ENCODE measurements around the gene OPN4. TPM values are rescaled to one million over a fixed set of nuclear protein-coding genes. Genes with fewer than 3 reads are reported as not detected.

The OPN4 gene
- total and polyA plus RNA-seq, 2 of the 8 experiments (the other 6 are each of a cell fraction or from before 2014, with no cell fraction given): not detected

GRCh38 chr10:86678999-86679792 is 24.8 kb downstream of the OPN4 start:
- FAIRE-seq (no peak), DNase-seq (ENCODE audit: low read depth in 1 of 2, low spot score in 2 of 2) (no peak)
- 93% methylated on average over 13 of the region's 13 CpGs; no CpG with 5 or more reads in 1 of the 2 experiments for WGBS, 2 experiments (ENCODE audit: extremely low coverage in 1 of 2, insufficient coverage in 1 of 2, insufficient read length in 1 of 2, insufficient replicate concordance in 2 of 2, low coverage in 1 of 2, low lambda C conversion rate in 2 of 2, missing lambda C conversion rate in 1 of 2)
- POLR2A ChIA-PET (ENCODE audit: partially characterized antibody): interaction anchor here (1.0 kb wide), 1 partner anchor 364 kb away, joined by 3 read pairs; no protein-coding TSS in a partner anchor
- Histone ChIP-seq H3K36me3 (ENCODE audit: control insufficient read depth in 2 of 4, insufficient read depth in 4 of 4, low read length in 3 of 4) (no peaks in the 10 kb centered on the region), H2BK20ac (ENCODE audit: low read length) (no peak overlapping the region), H2AK5ac (ENCODE audit: low read depth, low read length) (no peak overlapping the region), H3K4me1 (replicated peaks in 1 of 4; ENCODE audit: control insufficient read depth in 3 of 4, insufficient read depth in 4 of 4, low read length in 3 of 4) (peaks cover 0 to 6% (median under 1%) of the 10 kb centered on the region in 4 experiments; a peak in 3 of 7 replicates), H3K9me3 (ENCODE audit: insufficient read depth in 2 of 2, low read depth in 1 of 2, low read length in 1 of 2) (no peaks in the 10 kb centered on the region), H4K8ac (ENCODE audit: extremely low read depth, insufficient read depth, low read length) (no peak overlapping the region), H3K79me2 (ENCODE audit: control insufficient read depth in 1 of 2, insufficient read depth in 2 of 2, low read length in 2 of 2) (no peaks in the 10 kb centered on the region), H2BK120ac (replicated peaks; ENCODE audit: low read depth, low read length) (no peak overlapping the region), H2BK12ac (ENCODE audit: low read depth, low read length) (no peak overlapping the region), H3K4me3 (ENCODE audit: extremely low read depth in 1 of 4, insufficient read depth in 2 of 4, low read depth in 3 of 4, low read length in 4 of 4) (no peak overlapping the region), H3K23me2 (ENCODE audit: low read depth, low read length) (no peaks in the 10 kb centered on the region), H4K5ac (ENCODE audit: insufficient read length, low read depth, low read length) (no peak overlapping the region), H3K4ac (replicated peaks; ENCODE audit: insufficient read length, low read depth, low read length) (no peak overlapping the region), H3K79me1 (ENCODE audit: low read depth, low read length) (no peaks in the 10 kb centered on the region), H2BK15ac (ENCODE audit: low read length) (no peak overlapping the region), H3K27me3 (replicated peaks in 1 of 4; ENCODE audit: control insufficient read depth in 3 of 4, extremely low read depth in 1 of 4, insufficient read depth in 3 of 4, low read length in 3 of 4) (no peaks in the 10 kb centered on the region), H4K20me1 (replicated peaks in 1 of 2; ENCODE audit: control insufficient read depth in 1 of 2, insufficient read depth in 2 of 2, low read length in 2 of 2) (no peaks in the 10 kb centered on the region), H3K4me2 (ENCODE audit: insufficient read depth in 1 of 2, low read depth in 2 of 2, low read length in 2 of 2) (no peak overlapping the region), H3K14ac (ENCODE audit: insufficient read length) (no peak overlapping the region), H3K27ac (ENCODE audit: low read depth, low read length) (no peak overlapping the region), H3K9ac (replicated peaks in 1 of 4; ENCODE audit: extremely low read depth in 1 of 4, low read depth in 3 of 4, low read length in 3 of 4) (no peak overlapping the region), H3K23ac (ENCODE audit: insufficient read length) (no peak overlapping the region), H3K18ac (ENCODE audit: extremely low read depth, low read length) (no peak overlapping the region), H2AFZ (ENCODE audit: low read length) (no peak overlapping the region), H3K56ac (replicated peaks; ENCODE audit: insufficient read length, low read depth, low read length) (no peak overlapping the region), H4K91ac (replicated peaks; ENCODE audit: insufficient read length, low read length) (no peak overlapping the region), H2BK5ac (ENCODE audit: low read depth, low read length) (no peak overlapping the region; the same call in 1 of the 2 replicates)
- CTCF ChIA-PET (ENCODE audit: partially characterized antibody): interaction anchor here (0.7 to 1.9 kb wide), 6 partner anchors 11 to 221 kb away, joined by 3 to 8 read pairs (median 4); no protein-coding TSS in a partner anchor
- TF ChIP-seq USF2 (IDR thresholded peaks at IDR 0.05; ENCODE audit: low read length) (no peak), FOSL1 (IDR thresholded peaks at IDR 0.05; ENCODE audit: insufficient read depth, low read depth, low read length) (no peak), KDM5A (IDR thresholded peaks at IDR 0.05; ENCODE audit: low read length) (no peak), JUND (IDR thresholded peaks at IDR 0.05; ENCODE audit: low read length) (no peak), SP1 (IDR thresholded peaks at IDR 0.05; ENCODE audit: low read depth, low read length) (no peak), CBX8 (IDR thresholded peaks at IDR 0.05; ENCODE audit: borderline replicate concordance, low read depth, low read length) (no peak), RXRA (IDR thresholded peaks at IDR 0.05; ENCODE audit: insufficient read depth, low read depth, low read length) (no peak), SIX5 (IDR thresholded peaks at IDR 0.05; ENCODE audit: low read depth, low read length) (no peak), CTCF (IDR thresholded peaks at IDR 0.05; ENCODE audit: control extremely low read depth in 1 of 3, insufficient read depth in 1 of 3, low read depth in 1 of 3, low read length in 3 of 3) (no peak)

Data from H1 (cell line).